Keratinocyte (primary cell): ENCODE measurements around the gene DENND6B. TPM values are rescaled to one million over a fixed set of nuclear protein-coding genes. Genes with fewer than 3 reads are reported as not detected.

Experiments
- DNase-seq: peaks from one replicate; pipeline ENCODE4 v3.0.0-alpha.2; 2011; ENCODE audit warnings: low read depth, missing footprints, low spot score
- FAIRE-seq: peaks from 2 replicates; lab custom pipeline; 2011; peaks lifted over from hg19 to GRCh38; lab: Jason Lieb, UNC
- H2AFZ ChIP-seq: 2 replicates; pipeline ENCODE4 v1.6.0; 2012; ENCODE audit warnings: low read length, control low read depth, inconsistent platforms; ENCODE audit not compliant: control insufficient read depth
- H3K27ac ChIP-seq: 2 replicates; pipeline ENCODE4 v1.5.1; 2011; ENCODE audit warnings: low read length; ENCODE audit not compliant: control insufficient read depth, insufficient read depth
- H3K27me3 ChIP-seq: 3 replicates; pipeline ENCODE4 v1.6.0; 2011; ENCODE audit warnings: low read length; ENCODE audit not compliant: control insufficient read depth, insufficient read depth; ENCODE audit errors: extremely low read depth
- H3K36me3 ChIP-seq, 2 experiments: 2 replicates in 1 of 2; 3 replicates in 1 of 2; pipeline ENCODE4 v1.5.1; 2011; ENCODE audit warnings: low read length in 2 of 2, mild to moderate bottlenecking in 1 of 2; ENCODE audit not compliant: control insufficient read depth in 2 of 2, insufficient read depth in 2 of 2; ENCODE audit errors: extremely low read depth in 1 of 2
- H3K4me1 ChIP-seq: 3 replicates; pipeline ENCODE4 v1.5.1; 2011; ENCODE audit warnings: low read length; ENCODE audit not compliant: control insufficient read depth, insufficient read depth; ENCODE audit errors: extremely low read depth
- H3K4me2 ChIP-seq: 3 replicates; pipeline ENCODE4 v1.6.0; 2011; ENCODE audit warnings: low read depth, low read length; ENCODE audit not compliant: control insufficient read depth, insufficient read depth; ENCODE audit errors: extremely low read depth
- H3K4me3 ChIP-seq, 3 experiments: fragments of 200-600 bp in 1 of 3; sonication (generic) in 1 of 3; 2 replicates in 2 of 3; 3 replicates in 1 of 3; pipeline ENCODE4 v1.5.1; 2011 to 2016; ENCODE audit warnings: low read length in 3 of 3, mild to moderate bottlenecking in 3 of 3, control low read depth in 2 of 3, inconsistent platforms in 1 of 3, low read depth in 1 of 3, mixed read lengths in 1 of 3, mixed run types in 1 of 3, moderate library complexity in 1 of 3; ENCODE audit not compliant: control insufficient read depth in 2 of 3, insufficient read depth in 2 of 3; ENCODE audit errors: extremely low read depth in 1 of 3
- H3K79me2 ChIP-seq: 2 replicates; pipeline ENCODE4 v1.6.0; 2012; ENCODE audit warnings: low read length; ENCODE audit not compliant: control insufficient read depth, insufficient read depth
- H3K9ac ChIP-seq: 3 replicates; pipeline ENCODE4 v1.6.0; 2011; ENCODE audit warnings: low read length; ENCODE audit not compliant: control insufficient read depth, insufficient read depth; ENCODE audit errors: extremely low read depth
- H3K9me1 ChIP-seq: 3 replicates; pipeline ENCODE4 v1.6.0; 2011; ENCODE audit warnings: low read length; ENCODE audit not compliant: control insufficient read depth, insufficient read depth; ENCODE audit errors: extremely low read depth
- H3K9me3 ChIP-seq: 2 replicates; pipeline ENCODE4 v1.5.1; 2012; ENCODE audit warnings: low read depth, low read length; ENCODE audit not compliant: control insufficient read depth
- H4K20me1 ChIP-seq: 3 replicates; pipeline ENCODE4 v1.6.0; 2011; ENCODE audit warnings: low read length; ENCODE audit not compliant: control insufficient read depth, insufficient read depth; ENCODE audit errors: extremely low read depth
- CTCF ChIP-seq, 3 experiments: IDR thresholded peaks in 1 of 3; conservative IDR thresholded peaks in 1 of 3; optimal IDR thresholded peaks in 1 of 3; 2 replicates in 2 of 3; 3 replicates in 1 of 3; pipeline versions ENCODE3 to v1.5.1; 2011; ENCODE audit warnings: low read length in 3 of 3, mild to moderate bottlenecking in 3 of 3, moderate library complexity in 2 of 3, control low read depth in 1 of 3, inconsistent platforms in 1 of 3; ENCODE audit not compliant: insufficient read depth in 2 of 3; ENCODE audit errors: extremely low read depth in 1 of 3
- EZH2 ChIP-seq: IDR thresholded peaks from one replicate; pipeline ENCODE4 v1.6.1; 2012; ENCODE audit warnings: inconsistent platforms, mild to moderate bottlenecking, low read length, moderate library complexity
- dilution Hi-C: fragments of 300-500 bp; cut with MboI; formaldehyde crosslinking; loops from one replicate; pipeline ENCODE4 v1.7.0; 2020; ENCODE audit warnings: low sequenced_read_pairs; ENCODE audit not compliant: extremely low pct_ligation_motif_present
- polyA plus RNA-seq, 5 experiments: library from polyadenylated mRNA; depleted of rRNA in 3 of 5; stranded (reverse) in 3 of 5; stranded (forward) in 1 of 5; unstranded in 1 of 5; fragments of >200 nt; gene quantifications; 1 replicate in 1 of 5; 2 replicates in 3 of 5; 3 replicates in 1 of 5; pipeline versions ENCODE4 v1.2.1 to v1.2.3, GENCODE V29; 2011 to 2012; ENCODE audit warnings: missing spikeins in 2 of 5, low read depth in 1 of 5, low replicate concordance in 1 of 5

The DENND6B gene
- polyA plus RNA-seq, 1 donor (not counting 4 experiments of a cell fraction or from before 2014, with no cell fraction given): 0.94 TPM

- Histone ChIP-seq H3K4me2 (no peak overlapping the region), H2AFZ (no peak overlapping the region), H3K9ac (no peak overlapping the region), H3K36me3 (no peaks in the 10 kb centered on the region), H3K4me3 (no peak overlapping the region), H3K79me2 (no peaks in the 10 kb centered on the region), H3K9me3 (no peaks in the 10 kb centered on the region), H3K27me3 (no peaks in the 10 kb centered on the region), H3K4me1 (peaks cover 15% of the 10 kb centered on the region), H3K27ac (no peak overlapping the region), H3K9me1 (no peaks in the 10 kb centered on the region), H4K20me1 (no peaks in the 10 kb centered on the region)
- no peak for TF ChIP-seq CTCF (optimal IDR thresholded peaks at IDR 0.05 in 1 of 3, IDR thresholded peaks at IDR 0.05 in 1 of 3, conservative IDR thresholded peaks at IDR 0.05 in 1 of 3; ENCODE audit: extremely low read depth in 1 of 3, insufficient read depth in 2 of 3, low read length in 3 of 3)
- TF ChIP-seq EZH2: no peak
- dilution Hi-C loops: no loop called here
- FAIRE-seq (peak; percentile 67), DNase-seq (no peak)
Observed at GRCh38 chr22:50329236-50329635, 2.4 kb upstream of the DENND6B start.

- no peak for DNase-seq
- peak overlapping the region; percentile 76 for H3K27ac ChIP-seq
- H3K4me1 ChIP-seq: peaks cover 15% of the 10 kb centered on the region
- H3K4me2 ChIP-seq: peak overlapping the region; percentile 79
- TF ChIP-seq EZH2: no peak
- TF ChIP-seq CTCF (optimal IDR thresholded peaks at IDR 0.05 in 1 of 3, IDR thresholded peaks at IDR 0.05 in 1 of 3, conservative IDR thresholded peaks at IDR 0.05 in 1 of 3; ENCODE audit: extremely low read depth in 1 of 3, insufficient read depth in 2 of 3, low read length in 3 of 3): no peak
- H4K20me1 ChIP-seq: no peaks in the 10 kb centered on the region
- peak overlapping the region; percentile 85 for H3K9ac ChIP-seq
- H2AFZ ChIP-seq: peak overlapping the region; percentile 77
- H3K79me2 ChIP-seq: no peaks in the 10 kb centered on the region
- H3K4me3 ChIP-seq: peak overlapping the region; percentile 42 to 65 (median 63)
- no peaks in the 10 kb centered on the region for H3K27me3 ChIP-seq
- FAIRE-seq: no peak
- dilution Hi-C loops: no loop called here
- no peaks in the 10 kb centered on the region for H3K36me3 ChIP-seq
- H3K9me3 ChIP-seq: no peaks in the 10 kb centered on the region
- no peaks in the 10 kb centered on the region for H3K9me1 ChIP-seq
Observed at GRCh38 chr22:50327711-50328019, 853 bp upstream of the DENND6B start.
